NCI-H526 (cell line): ENCODE data around the gene ZFR2.

Experiments used
- DNase-seq, 2 experiments: peaks; one replicate each; lab custom pipeline; 2025; lab: John Stamatoyannopoulos, UW

The ZFR2 gene

DNA sequence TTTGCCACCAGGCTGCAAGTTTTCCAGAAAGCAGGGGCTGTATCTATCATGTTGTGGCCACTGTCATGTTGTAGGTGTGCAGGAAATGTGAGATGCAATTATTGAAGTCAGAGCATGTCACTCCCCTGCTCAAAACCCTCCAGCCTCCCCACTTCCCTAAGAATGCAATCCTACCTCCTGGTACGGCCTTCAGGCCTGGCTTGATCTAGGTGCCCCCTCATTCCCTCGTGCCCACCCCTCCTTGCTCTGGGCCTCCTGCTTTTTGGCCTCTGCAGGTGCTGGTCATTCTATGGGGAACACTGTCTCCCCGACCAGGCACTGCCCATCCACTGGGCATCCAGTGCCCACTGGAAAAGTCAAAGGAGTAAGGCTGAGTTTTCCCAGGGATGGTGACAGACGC, 54.2 kb downstream of the ZFR2 start:
- DNase-seq = no peak

DNA sequence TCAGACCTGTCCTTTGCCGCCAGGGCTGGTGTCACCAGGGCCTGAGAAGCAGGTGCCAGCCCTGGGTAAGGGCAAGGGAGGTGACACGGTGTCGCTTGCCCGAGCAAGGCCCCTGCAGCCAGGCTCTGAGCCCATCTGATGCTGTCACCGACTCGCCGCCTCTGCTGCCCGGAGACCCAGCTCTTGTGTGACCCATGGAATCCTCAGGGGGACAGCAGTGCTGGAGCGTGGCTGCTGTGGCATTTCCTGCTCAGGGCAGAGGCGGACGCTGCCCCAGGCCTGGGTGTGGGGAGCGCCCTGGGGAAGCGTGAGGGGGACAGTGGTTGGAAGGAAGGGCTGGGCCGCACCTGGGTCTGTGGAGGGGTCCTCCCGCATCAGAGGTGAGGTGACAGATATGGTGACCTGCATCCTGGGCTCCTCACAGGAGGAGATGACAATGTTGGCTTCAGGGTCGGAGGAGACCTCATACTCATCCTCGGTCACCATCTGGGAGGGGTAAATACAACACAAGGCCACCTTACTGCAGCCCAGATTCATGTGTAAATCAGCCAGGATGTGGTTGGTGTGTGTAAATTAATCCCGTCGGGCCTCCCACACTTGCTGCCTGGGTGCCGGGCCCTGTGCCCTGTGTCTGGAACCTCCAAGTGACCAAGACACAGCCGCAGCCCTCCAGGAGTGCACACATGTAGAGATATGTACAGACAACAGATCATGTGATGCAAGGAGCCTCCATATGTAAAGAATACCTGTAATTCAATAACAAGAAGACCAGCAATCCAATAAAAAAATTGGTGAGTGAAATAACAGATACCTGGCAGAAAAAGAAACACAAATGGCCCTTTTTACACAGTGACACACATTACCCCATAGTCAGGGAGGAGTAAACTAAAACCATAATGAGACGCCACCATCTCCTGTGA, 55.1 kb downstream of the ZFR2 start:
- DNase-seq = no peak

GRCh38 chr19:3810708-3811355, 58.0 kb downstream of the ZFR2 start:
- DNase-seq = peak in 1 of 2 experiments; percentile 46

- peak; percentile 76 to 89 for DNase-seq
Observed at GRCh38 chr19:3809881-3810707, 58.7 kb downstream of the ZFR2 start.

GRCh38 chr19:3808420-3809143, 60.3 kb downstream of the ZFR2 start:
- no peak for DNase-seq

DNA sequence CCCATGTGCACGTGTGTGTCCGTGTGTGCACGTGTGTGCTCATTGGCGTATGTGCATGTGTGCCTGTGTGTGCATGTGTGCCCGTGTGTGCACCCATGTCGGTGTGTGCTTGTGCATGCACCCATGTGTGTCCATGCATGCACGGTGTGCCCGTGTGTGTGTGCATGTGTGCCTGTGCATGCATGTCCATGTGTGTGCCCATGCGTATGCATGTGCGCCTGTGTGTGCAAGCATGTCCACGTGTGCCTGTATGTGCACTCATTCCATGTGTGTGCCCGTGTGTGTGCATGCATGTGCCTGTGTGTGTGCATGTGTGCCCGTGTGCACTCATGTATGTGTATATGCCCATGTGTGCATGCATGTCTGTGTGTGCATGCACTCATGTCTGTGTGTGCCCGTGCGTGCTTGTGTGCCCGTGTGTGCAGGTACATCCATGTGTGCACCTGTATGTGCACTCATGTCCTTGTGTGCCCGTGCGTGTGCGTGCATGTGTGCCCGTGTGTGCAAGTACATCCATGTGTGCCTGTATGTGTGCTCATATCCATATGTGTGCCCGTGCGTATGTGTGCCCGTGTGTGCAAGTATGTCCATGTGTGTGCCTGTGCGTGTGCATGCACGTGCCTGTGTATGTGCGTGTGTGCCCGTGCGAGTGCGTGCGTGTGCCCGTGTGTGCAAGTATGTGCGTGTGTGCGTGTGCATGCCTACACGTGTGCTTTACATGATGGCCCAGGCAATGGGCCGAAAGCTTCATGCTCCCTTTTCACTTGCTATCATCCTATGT, 61.1 kb downstream of the ZFR2 start:
- DNase-seq = no peak

DNA sequence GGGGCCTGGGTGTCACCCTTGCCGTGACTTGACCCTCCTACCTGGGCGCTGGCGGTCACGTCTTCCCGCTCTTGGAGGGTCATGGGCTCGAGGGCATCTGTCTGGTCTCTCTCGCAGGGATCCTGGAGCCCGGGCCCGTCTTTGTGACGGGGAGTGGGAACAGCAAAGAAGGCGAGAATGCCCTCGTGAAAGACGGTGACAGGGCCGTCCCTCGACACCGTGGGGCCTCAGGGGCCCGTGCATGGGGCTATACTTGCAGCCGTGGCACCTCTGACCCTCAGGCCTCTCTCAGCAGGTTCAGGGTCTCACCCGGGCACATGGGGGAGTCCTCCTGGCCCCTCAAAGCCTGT, 61.7 kb downstream of the ZFR2 start:
- no peak for DNase-seq

DNA sequence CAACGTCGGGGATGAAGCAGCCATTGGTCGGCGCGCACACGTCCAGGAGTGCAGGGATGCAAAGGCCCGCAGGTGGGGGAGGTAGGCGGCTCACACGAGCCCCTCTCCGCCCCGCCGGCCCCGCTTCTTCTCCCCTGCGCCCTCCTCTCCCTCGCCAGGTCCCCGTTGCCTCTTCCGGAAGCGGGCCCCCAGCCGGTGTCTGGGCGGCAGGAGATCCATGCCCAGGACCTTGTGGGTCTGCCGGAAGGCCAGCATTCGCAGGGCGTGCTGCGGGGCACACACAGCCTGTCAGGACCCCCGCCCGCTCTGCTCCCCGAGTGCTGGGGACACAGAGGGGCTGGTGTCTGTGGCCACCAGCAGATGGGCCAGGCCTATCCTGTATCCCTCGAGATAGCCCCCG, 63.0 kb downstream of the ZFR2 start:
- no peak for DNase-seq

DNA sequence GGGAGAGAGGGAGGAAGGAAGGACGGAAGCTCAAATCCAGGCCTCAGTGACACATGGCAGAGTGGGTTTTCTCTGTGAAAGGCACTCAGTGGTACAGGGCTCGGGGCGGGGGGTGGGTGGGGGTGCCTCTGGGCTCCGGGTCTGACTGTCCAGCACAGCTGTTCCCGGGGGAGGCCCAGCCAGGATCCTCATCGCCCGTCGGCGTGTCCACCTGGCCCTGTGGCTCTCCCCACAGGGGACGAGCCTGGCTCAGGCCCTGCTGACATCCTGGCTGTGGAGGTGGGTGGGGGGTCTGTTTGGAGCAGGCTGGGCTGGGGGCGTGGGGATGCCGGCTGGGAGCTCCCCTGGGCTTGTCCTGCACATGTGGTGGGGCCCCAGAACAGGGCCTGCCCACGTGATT, 64.4 kb downstream of the ZFR2 start:
- no peak for DNase-seq

- no peak for DNase-seq
Observed at GRCh38 chr19:3803986-3804385, 64.9 kb downstream of the ZFR2 start.

DNA sequence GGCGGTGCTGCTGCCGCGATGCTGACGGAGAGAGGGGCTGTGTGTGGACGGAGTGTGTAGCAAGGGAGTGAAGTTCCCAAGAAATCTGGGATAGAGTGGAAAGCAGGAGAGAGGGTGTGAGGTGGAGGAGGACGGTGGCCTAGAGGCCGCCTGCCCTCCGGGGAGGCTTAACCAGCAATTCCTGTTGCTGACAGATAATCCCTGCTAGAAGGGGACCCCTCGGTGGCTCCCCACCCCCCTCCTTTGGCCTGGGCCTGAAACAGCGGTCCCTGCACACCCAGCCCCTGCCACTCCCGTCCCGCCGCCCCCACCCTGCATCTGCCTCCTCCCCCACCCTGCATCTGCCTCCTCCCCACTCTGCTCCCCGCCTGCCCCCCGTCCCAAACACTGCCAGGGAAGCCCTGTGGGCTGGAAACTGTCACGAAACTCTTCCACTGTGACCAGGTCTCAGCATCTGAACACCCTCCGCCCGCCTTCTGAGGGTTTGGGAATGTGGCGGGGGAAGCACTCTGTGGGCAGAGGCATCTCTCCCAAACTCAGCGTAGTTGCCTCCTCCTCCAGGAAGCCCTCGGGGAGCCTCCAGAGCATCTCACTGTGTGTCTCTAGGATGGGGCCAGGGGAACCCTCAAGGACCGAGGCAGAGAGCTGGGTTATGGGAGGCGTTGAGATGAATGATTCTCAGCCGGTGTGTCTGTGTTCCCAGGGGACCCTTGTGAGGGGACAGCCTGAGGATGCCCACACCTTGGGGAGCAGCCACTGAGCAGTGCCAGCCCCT, 65.5 kb downstream of the ZFR2 start:
- no peak for DNase-seq

- peak in 1 of 2 experiments; percentile 37 for DNase-seq
Observed at GRCh38 chr19:3801412-3802096, 67.3 kb downstream of the ZFR2 start.

GRCh38 chr19:3800996-3801395, 67.8 kb downstream of the ZFR2 start:
- DNase-seq = no peak

- no peak for DNase-seq
Observed at GRCh38 chr19:3798137-3798536, 70.7 kb downstream of the ZFR2 start.

GRCh38 chr19:3796358-3796757, 72.5 kb downstream of the ZFR2 start:
- no peak for DNase-seq

- no peak for DNase-seq
Observed at GRCh38 chr19:3793799-3794198, 75.0 kb downstream of the ZFR2 start.

DNA sequence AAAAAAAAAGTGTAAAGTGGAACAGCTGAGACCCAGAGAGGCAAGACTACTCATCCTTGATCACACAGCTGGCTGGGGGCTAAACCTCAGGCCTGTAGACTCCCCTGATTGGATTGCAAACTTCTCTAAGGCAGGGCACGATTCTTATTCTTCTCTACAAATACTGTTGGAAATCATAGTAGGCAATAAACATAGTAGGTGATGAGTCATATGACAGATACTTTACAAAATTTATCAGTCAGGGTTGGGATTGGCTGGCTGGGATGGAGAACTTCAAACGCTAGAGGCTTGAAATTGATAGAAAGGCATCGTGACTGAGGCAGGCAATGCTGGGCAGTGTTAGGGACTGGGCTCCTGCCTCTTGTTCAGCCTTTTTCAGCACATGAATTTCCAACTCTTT, 76.7 kb downstream of the ZFR2 start:
- DNase-seq = no peak

DNA sequence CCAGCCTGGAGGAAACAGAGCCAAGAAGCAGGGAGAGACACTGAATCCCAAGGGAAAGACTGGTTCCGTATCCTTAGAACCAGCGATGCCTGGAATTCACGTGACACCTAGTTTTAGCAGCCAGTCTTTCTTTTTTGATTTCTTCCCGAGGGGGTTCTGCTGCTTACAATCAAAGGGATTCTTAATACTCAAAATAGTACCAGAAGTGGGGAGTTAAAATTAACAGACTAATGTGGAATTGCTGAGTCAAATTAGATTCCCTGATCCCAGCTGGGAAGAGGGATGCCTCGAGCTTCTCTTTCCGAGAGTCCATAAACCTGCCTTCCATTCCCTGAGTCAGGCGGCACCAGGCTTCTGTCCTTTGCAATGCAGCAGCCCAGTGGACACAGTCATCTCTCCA, 77.9 kb downstream of the ZFR2 start:
- DNase-seq = no peak

- no peak for DNase-seq
Observed at GRCh38 chr19:3790209-3790734, 78.6 kb downstream of the ZFR2 start.
